Neural cell (in vitro differentiated cells): ENCODE data around the gene EIF4EBP2. TPM values are rescaled to one million over a fixed set of nuclear protein-coding genes. Genes with fewer than 3 reads are reported as not detected.

Experiments
- H2AFZ ChIP-seq: fragments of 200-600, 300-800 bp; sonication (generic), shearing (Covaris generic); 2 replicates; pipeline ENCODE4 v1.6.0; 2014; ENCODE audit warnings: low read depth, mild to moderate bottlenecking, antibody characterized with exemption, low read length, moderate library complexity
- H3F3A ChIP-seq: fragments of 200-600 bp; shearing (Covaris generic); 2 replicates; pipeline ENCODE4 v1.6.1; 2016; ENCODE audit warnings: mild to moderate bottlenecking, moderate library complexity, mixed read lengths, antibody characterized with exemption, low read length; ENCODE audit not compliant: insufficient read depth, poor library complexity, severe bottlenecking
- H3K27ac ChIP-seq: fragments of 200-600, 300-800 bp; sonication (generic), shearing (Covaris generic); 2 replicates; pipeline ENCODE4 v1.5.1; 2014; ENCODE audit warnings: mild to moderate bottlenecking, low read length, moderate library complexity
- H3K27me3 ChIP-seq: fragments of 300-800, 200-600 bp; sonication (generic), shearing (Covaris generic); 2 replicates; pipeline ENCODE4 v1.6.0; 2014; ENCODE audit warnings: mild to moderate bottlenecking, low read depth, low read length, moderate library complexity; ENCODE audit not compliant: insufficient read depth
- H3K36me3 ChIP-seq: fragments of 300-800, 200-600 bp; sonication (generic), shearing (Covaris generic); 2 replicates; pipeline ENCODE4 v1.5.1; 2014; ENCODE audit warnings: mild to moderate bottlenecking, antibody characterized with exemption, low read length, moderate library complexity; ENCODE audit not compliant: insufficient read depth
- H3K4me2 ChIP-seq: fragments of 300-800, 200-600 bp; sonication (generic), shearing (Covaris generic); 2 replicates; pipeline ENCODE4 v1.6.0; 2014; ENCODE audit warnings: mild to moderate bottlenecking, low read length
- H3K4me3 ChIP-seq: fragments of 300-800, 200-600 bp; sonication (generic), shearing (Covaris generic); 2 replicates; pipeline ENCODE4 v1.5.1; 2014; ENCODE audit warnings: mild to moderate bottlenecking, low read length, moderate library complexity
- H3K79me2 ChIP-seq: fragments of 200-600 bp; shearing (Covaris generic); replicated peaks from 2 replicates; pipeline ENCODE4 v1.6.0; 2014; ENCODE audit warnings: mild to moderate bottlenecking, low read length, moderate library complexity; ENCODE audit not compliant: insufficient read depth
- H3K9ac ChIP-seq: fragments of 300-800, 200-600 bp; sonication (generic), shearing (Covaris generic); 2 replicates; pipeline ENCODE4 v1.6.1; 2016; ENCODE audit warnings: mild to moderate bottlenecking, low read length, mixed read lengths
- H3K9me2 ChIP-seq: fragments of 200-600 bp; shearing (Covaris generic); 2 replicates; pipeline ENCODE4 v1.6.1; 2016; ENCODE audit warnings: mild to moderate bottlenecking, low read length, mixed read lengths; ENCODE audit not compliant: insufficient read depth
- H3K9me3 ChIP-seq: fragments of 200-600, 300-800 bp; sonication (generic), shearing (Covaris generic); 2 replicates; pipeline ENCODE4 v1.6.1; 2016; ENCODE audit warnings: mild to moderate bottlenecking, mixed run types, low read length, moderate library complexity, mixed read lengths
- H4K20me1 ChIP-seq: fragments of 200-600 bp; shearing (Covaris generic); 2 replicates; pipeline ENCODE4 v1.6.1; 2016; ENCODE audit warnings: mild to moderate bottlenecking, mixed run types; ENCODE audit not compliant: insufficient read depth
- EP300 ChIP-seq: fragments of 450-650 bp; conservative IDR thresholded peaks from 2 replicates; pipeline ENCODE4 v1.6.1; 2014; ENCODE audit warnings: antibody characterized with exemption, mild to moderate bottlenecking, moderate library complexity; ENCODE audit not compliant: poor library complexity, severe bottlenecking
- EZH2 ChIP-seq: fragments of 200-600, 300-800 bp; shearing (Covaris generic), sonication (generic); IDR thresholded peaks from 2 replicates; pipeline ENCODE4 v1.6.1; 2014; ENCODE audit warnings: antibody characterized with exemption, low read length, borderline replicate concordance, mild to moderate bottlenecking; ENCODE audit not compliant: insufficient read depth, poor library complexity, severe bottlenecking
- MXI1 ChIP-seq: fragments of 450-650 bp; conservative IDR thresholded peaks from 2 replicates; pipeline ENCODE4 v1.6.1; 2014; ENCODE audit warnings: antibody characterized with exemption, mild to moderate bottlenecking; ENCODE audit not compliant: poor library complexity, severe bottlenecking
- POLR2AphosphoS5 ChIP-seq: IDR thresholded peaks from 2 replicates; pipeline ENCODE4 v1.6.1; 2012
- RAD21 ChIP-seq: fragments of 450-650 bp; conservative IDR thresholded peaks from 2 replicates; pipeline ENCODE4 v1.6.1; 2014; ENCODE audit warnings: antibody characterized with exemption, mild to moderate bottlenecking, moderate library complexity
- SMC3 ChIP-seq: fragments of 450-650 bp; conservative IDR thresholded peaks from 2 replicates; pipeline ENCODE4 v1.6.1; 2014; ENCODE audit warnings: antibody characterized with exemption, mild to moderate bottlenecking, moderate library complexity; ENCODE audit not compliant: poor library complexity
- TAF1 ChIP-seq: IDR thresholded peaks from 2 replicates; pipeline ENCODE4 v1.6.1; 2012; ENCODE audit warnings: low read depth
- polyA plus RNA-seq: library from polyadenylated mRNA; depleted of rRNA; stranded (reverse); fragments of >200 nt; gene quantifications from 2 replicates; pipeline ENCODE4 v1.2.3, GENCODE V29; 2014
- TF ChIP-seq, protein P1 (sequence below): fragments of 450-650 bp; IDR thresholded peaks from 2 replicates; pipeline ENCODE4 v1.5.1; 2014; ENCODE audit warnings: antibody characterized with exemption, mild to moderate bottlenecking, moderate library complexity; ENCODE audit not compliant: poor library complexity, severe bottlenecking
- TF ChIP-seq, protein P2 (sequence below): IDR thresholded peaks from 2 replicates; pipeline ENCODE4 v1.6.1; 2012; ENCODE audit warnings: borderline replicate concordance

EIF4EBP2 gene
- polyA plus RNA-seq, 1 donor from 2014 or later: 51.7 TPM

GRCh38 chr10:70444744-70445143 is 40.8 kb downstream of the EIF4EBP2 start:
- H3K4me2 ChIP-seq: no peak overlapping the region
- H3K4me3 ChIP-seq: no peak overlapping the region
- H3K9ac ChIP-seq: no peak overlapping the region
- H3K27ac ChIP-seq: no peak overlapping the region
- H3K27me3 ChIP-seq: peaks cover 36% of the 10 kb centered on the region
- H2AFZ ChIP-seq: no peak overlapping the region
- no peaks in the 10 kb centered on the region for H3K36me3 ChIP-seq
- no peaks in the 10 kb centered on the region for H3K79me2 ChIP-seq
- H3K9me3 ChIP-seq: no peaks in the 10 kb centered on the region
- H4K20me1 ChIP-seq: no peaks in the 10 kb centered on the region
- no peaks in the 10 kb centered on the region for H3K9me2 ChIP-seq
- TF ChIP-seq, protein P1, sequence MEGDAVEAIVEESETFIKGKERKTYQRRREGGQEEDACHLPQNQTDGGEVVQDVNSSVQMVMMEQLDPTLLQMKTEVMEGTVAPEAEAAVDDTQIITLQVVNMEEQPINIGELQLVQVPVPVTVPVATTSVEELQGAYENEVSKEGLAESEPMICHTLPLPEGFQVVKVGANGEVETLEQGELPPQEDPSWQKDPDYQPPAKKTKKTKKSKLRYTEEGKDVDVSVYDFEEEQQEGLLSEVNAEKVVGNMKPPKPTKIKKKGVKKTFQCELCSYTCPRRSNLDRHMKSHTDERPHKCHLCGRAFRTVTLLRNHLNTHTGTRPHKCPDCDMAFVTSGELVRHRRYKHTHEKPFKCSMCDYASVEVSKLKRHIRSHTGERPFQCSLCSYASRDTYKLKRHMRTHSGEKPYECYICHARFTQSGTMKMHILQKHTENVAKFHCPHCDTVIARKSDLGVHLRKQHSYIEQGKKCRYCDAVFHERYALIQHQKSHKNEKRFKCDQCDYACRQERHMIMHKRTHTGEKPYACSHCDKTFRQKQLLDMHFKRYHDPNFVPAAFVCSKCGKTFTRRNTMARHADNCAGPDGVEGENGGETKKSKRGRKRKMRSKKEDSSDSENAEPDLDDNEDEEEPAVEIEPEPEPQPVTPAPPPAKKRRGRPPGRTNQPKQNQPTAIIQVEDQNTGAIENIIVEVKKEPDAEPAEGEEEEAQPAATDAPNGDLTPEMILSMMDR: no peak
- TF ChIP-seq EP300 (no peak), MXI1 (no peak), EZH2 (no peak)
- no peaks in the 10 kb centered on the region for H3F3A ChIP-seq

DNA sequence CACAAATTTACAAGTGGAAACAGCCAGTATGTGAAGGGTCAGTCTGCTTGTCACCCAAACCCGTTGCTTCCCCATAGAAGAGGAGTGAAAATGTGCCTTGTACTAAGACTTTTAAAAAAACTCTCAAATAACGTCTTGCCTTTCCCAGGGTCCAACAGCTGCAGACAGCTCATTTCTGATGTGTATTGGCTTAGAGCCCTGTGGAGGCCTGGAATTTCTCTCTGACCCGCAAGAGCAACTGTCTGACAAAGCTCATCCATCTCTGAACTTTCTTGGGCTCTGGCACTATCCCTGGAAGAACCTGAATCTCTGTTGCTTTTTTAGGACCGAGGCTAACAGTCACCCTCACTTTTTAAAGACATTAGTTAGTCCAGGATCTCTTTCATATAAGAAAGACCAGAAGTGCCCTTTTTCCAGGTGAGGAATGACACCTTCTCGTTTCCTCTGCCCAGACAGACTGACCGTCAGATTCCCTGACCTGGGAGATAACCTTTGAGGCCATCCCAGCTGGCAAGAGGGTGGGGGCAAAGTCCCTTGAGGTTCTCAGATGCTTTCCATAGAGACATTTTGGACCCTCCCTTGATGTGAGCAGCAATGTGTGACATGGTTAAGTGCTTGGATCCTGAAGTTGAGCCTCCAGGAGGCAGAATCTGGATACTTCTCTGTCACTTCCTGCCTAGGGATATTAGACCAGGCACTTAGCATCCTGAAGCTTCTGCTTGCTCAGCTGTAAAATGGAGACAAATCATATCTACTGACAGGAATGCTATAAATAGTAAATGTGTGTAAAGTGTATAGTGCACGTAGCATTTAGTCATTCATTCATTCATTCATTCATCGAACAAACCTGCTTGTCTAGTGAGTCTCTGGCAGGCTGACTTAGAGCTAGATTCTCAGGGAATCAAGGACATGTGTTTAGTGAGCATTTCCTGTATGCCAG is 42.0 kb downstream of the EIF4EBP2 start:
- H3K9me2 ChIP-seq: no peaks in the 10 kb centered on the region
- TF ChIP-seq, protein P1: no peak
- no peak for TF ChIP-seq MXI1
- no peak for TF ChIP-seq EZH2
- no peak for TF ChIP-seq EP300
- TF ChIP-seq TAF1: no peak
- TF ChIP-seq, protein P2, sequence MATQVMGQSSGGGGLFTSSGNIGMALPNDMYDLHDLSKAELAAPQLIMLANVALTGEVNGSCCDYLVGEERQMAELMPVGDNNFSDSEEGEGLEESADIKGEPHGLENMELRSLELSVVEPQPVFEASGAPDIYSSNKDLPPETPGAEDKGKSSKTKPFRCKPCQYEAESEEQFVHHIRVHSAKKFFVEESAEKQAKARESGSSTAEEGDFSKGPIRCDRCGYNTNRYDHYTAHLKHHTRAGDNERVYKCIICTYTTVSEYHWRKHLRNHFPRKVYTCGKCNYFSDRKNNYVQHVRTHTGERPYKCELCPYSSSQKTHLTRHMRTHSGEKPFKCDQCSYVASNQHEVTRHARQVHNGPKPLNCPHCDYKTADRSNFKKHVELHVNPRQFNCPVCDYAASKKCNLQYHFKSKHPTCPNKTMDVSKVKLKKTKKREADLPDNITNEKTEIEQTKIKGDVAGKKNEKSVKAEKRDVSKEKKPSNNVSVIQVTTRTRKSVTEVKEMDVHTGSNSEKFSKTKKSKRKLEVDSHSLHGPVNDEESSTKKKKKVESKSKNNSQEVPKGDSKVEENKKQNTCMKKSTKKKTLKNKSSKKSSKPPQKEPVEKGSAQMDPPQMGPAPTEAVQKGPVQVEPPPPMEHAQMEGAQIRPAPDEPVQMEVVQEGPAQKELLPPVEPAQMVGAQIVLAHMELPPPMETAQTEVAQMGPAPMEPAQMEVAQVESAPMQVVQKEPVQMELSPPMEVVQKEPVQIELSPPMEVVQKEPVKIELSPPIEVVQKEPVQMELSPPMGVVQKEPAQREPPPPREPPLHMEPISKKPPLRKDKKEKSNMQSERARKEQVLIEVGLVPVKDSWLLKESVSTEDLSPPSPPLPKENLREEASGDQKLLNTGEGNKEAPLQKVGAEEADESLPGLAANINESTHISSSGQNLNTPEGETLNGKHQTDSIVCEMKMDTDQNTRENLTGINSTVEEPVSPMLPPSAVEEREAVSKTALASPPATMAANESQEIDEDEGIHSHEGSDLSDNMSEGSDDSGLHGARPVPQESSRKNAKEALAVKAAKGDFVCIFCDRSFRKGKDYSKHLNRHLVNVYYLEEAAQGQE: no peak
- no peak for TF ChIP-seq POLR2AphosphoS5
- TF ChIP-seq SMC3: no peak
- TF ChIP-seq RAD21: no peak
- H3K27ac ChIP-seq: no peak overlapping the region
- no peak overlapping the region for H3K9ac ChIP-seq
- no peaks in the 10 kb centered on the region for H3K79me2 ChIP-seq
- peaks cover 24% of the 10 kb centered on the region for H3K27me3 ChIP-seq
- no peak overlapping the region for H2AFZ ChIP-seq
- H3K36me3 ChIP-seq: no peaks in the 10 kb centered on the region
- no peaks in the 10 kb centered on the region for H4K20me1 ChIP-seq
- H3F3A ChIP-seq: no peaks in the 10 kb centered on the region
- no peak overlapping the region for H3K4me3 ChIP-seq
- no peaks in the 10 kb centered on the region for H3K9me3 ChIP-seq
- no peak overlapping the region for H3K4me2 ChIP-seq
